ENCODE measurements around the gene RIN3. TPM values are rescaled to one million over a fixed set of nuclear protein-coding genes. Genes with fewer than 3 reads are reported as not detected.
A peak's percentile ranks its signal among the peaks of the same experiment; 100 is the strongest.

The RIN3 gene
- total RNA-seq, 1 donor: 7.3 TPM

DNA sequence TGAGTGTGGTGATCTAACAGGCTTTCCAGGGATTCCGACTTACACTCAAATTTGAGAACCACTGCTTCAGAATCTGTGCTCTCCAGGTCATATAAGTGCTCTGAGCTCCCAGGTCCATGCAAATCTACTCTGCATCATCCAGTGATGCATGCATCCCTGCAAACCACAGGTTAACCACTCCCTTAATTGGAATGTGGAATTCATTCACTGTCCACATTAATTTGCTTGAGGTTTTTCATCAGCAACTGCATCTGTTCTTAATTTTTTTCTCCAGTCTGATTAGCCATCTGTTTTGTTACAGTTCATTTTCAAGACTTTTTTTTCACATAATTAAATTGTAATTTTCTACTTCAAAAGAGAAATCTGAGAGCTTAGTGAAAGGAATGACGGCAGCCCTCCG is 43.4 kb upstream of the RIN3 start:
- TF ChIP-seq, protein P1, sequence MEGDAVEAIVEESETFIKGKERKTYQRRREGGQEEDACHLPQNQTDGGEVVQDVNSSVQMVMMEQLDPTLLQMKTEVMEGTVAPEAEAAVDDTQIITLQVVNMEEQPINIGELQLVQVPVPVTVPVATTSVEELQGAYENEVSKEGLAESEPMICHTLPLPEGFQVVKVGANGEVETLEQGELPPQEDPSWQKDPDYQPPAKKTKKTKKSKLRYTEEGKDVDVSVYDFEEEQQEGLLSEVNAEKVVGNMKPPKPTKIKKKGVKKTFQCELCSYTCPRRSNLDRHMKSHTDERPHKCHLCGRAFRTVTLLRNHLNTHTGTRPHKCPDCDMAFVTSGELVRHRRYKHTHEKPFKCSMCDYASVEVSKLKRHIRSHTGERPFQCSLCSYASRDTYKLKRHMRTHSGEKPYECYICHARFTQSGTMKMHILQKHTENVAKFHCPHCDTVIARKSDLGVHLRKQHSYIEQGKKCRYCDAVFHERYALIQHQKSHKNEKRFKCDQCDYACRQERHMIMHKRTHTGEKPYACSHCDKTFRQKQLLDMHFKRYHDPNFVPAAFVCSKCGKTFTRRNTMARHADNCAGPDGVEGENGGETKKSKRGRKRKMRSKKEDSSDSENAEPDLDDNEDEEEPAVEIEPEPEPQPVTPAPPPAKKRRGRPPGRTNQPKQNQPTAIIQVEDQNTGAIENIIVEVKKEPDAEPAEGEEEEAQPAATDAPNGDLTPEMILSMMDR (IDR thresholded peaks at IDR 0.05; ENCODE audit: insufficient read depth, low read depth, low read length): no peak
- no peak overlapping the region for H3K4me3 ChIP-seq (ENCODE audit: low read depth, low read length)
- peak; percentile 57 for DNase-seq (ENCODE audit: low read depth)

DNA sequence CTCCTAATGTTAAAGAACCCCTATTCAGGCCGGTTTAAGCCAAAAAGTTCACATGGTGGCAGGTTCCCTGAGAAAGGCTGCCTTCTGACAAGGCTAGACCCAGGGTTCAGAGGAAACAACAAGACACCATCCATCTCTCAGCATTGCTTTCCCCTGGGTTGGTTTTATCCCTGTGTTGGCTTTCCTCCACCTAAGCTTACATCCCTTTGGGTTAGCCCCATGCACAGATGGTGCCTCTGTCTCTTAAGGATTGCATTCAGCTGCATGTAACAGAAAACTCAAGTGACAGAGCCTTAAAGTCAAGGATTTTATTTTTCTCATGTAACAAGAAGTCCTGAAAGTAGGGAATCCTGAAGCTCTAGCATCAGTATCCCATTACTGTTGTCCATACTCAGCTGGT is 42.8 kb upstream of the RIN3 start:
- TF ChIP-seq, protein P1 (IDR thresholded peaks at IDR 0.05; ENCODE audit: insufficient read depth, low read depth, low read length): no peak
- no peak for DNase-seq (ENCODE audit: low read depth)
- no peak overlapping the region for H3K4me3 ChIP-seq (ENCODE audit: low read depth, low read length)

- no peak overlapping the region for H3K4me3 ChIP-seq (ENCODE audit: low read depth, low read length)
- TF ChIP-seq, protein P1 (IDR thresholded peaks at IDR 0.05; ENCODE audit: insufficient read depth, low read depth, low read length): no peak
- peak; percentile 87 for DNase-seq (ENCODE audit: low read depth)
Observed at GRCh38 chr14:92471919-92472318, 41.7 kb upstream of the RIN3 start.

DNA sequence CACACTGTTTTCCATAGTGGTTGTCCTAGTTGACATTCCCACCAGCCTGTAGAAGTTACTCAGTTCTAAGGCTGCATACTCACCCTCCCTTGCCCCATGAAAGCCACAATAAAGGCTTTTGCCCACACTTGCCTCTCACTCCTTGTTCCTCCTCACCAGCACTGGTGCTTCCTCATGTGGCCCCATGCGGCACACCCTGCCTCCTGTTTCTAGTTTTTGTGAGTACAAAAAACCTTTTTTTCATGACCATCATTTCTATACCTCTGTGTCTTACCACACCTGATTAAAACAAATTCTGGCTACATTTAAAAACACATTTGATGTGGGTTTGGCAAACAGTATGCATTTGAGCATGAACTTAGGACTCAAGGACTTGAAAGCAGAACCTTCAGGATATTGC is 40.7 kb upstream of the RIN3 start:
- TF ChIP-seq, protein P1 (IDR thresholded peaks at IDR 0.05; ENCODE audit: insufficient read depth, low read depth, low read length): no peak
- DNase-seq (ENCODE audit: low read depth): no peak
- H3K4me3 ChIP-seq (ENCODE audit: low read depth, low read length): no peak overlapping the region

DNA sequence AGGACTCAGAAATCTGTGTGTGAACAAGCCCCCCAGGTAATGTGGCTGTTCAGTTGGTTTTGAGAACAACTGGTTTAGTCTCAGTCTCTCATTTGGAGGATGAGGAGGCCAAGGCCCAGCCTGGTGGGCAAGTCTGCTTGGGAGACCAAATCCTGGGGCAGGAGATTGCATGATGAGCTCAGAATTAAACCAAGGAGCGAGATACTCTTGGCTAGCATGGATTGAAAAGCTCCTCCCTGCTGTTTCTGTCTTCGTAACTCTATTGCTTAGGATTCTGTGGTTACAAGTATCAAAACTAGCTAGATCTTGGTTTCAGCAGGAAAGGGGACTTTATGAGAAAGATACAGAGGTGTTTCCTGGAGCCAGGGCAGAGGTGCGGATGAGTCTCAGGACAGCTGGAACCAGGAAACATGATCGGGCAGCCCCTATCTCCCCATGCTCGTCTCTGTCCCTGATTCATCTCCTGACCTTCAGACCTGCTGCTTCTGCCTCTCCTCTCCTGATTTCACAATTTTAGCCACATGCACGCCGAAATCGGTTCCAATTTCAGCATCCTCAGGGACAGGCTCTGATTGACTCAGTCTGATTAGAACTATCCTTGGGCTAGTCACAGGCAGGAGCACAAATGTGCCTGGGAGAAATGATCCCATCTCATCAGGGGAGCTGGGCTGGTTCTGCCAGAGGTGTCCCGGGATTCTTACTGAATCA is 40.2 kb upstream of the RIN3 start:
- TF ChIP-seq, protein P1 (IDR thresholded peaks at IDR 0.05; ENCODE audit: insufficient read depth, low read depth, low read length): no peak
- DNase-seq (ENCODE audit: low read depth): peak; percentile 87
- H3K4me3 ChIP-seq (ENCODE audit: low read depth, low read length): no peak overlapping the region

GRCh38 chr14:92473969-92474535 is 39.5 kb upstream of the RIN3 start:
- TF ChIP-seq, protein P1 (IDR thresholded peaks at IDR 0.05; ENCODE audit: insufficient read depth, low read depth, low read length): no peak
- no peak overlapping the region for H3K4me3 ChIP-seq (ENCODE audit: low read depth, low read length)
- no peak for DNase-seq (ENCODE audit: low read depth)

Data from fibroblast of villous mesenchyme (primary cell).